ENCODE data around the gene ADGRB3.

Gene ADGRB3

GRCh38 chr6:68704485-68704884 lies 69.4 kb downstream of the ADGRB3 start:
- no peak for FAIRE-seq
- no peak for DNase-seq (ENCODE audit: insufficient read length, low spot score)
- no peak for TF ChIP-seq POLR2A (IDR thresholded peaks at IDR 0.05; ENCODE audit: low read depth, low read length)

- no peak for FAIRE-seq
- no peak for DNase-seq (ENCODE audit: insufficient read length, low spot score)
These were observed 74.0 kb downstream of the ADGRB3 start for GRCh38 chr6:68709091-68709490.

GRCh38 chr6:68709882-68710281 lies 74.8 kb downstream of the ADGRB3 start:
- no peak for TF ChIP-seq POLR2A (IDR thresholded peaks at IDR 0.05; ENCODE audit: low read depth, low read length)
- FAIRE-seq (no peak), DNase-seq (ENCODE audit: insufficient read length, low spot score) (no peak)

More at GRCh38 chr6:68709091-68709490, 74.0 kb downstream of the ADGRB3 start:
- TF ChIP-seq POLR2A (IDR thresholded peaks at IDR 0.05; ENCODE audit: low read depth, low read length), result no peak

- FAIRE-seq, result no peak
- DNase-seq (ENCODE audit: insufficient read length, low spot score), result no peak
- TF ChIP-seq POLR2A (IDR thresholded peaks at IDR 0.05; ENCODE audit: low read depth, low read length), result no peak
These were observed 75.4 kb downstream of the ADGRB3 start for GRCh38 chr6:68710496-68710895.

- TF ChIP-seq POLR2A (IDR thresholded peaks at IDR 0.05; ENCODE audit: low read depth, low read length), result no peak
- FAIRE-seq, result no peak
These were observed 75.8 kb downstream of the ADGRB3 start for GRCh38 chr6:68710916-68711315.

GRCh38 chr6:68711386-68712000 lies 76.4 kb downstream of the ADGRB3 start:
- DNase-seq (ENCODE audit: insufficient read length, low spot score) (no peak), FAIRE-seq (no peak)
- no peak for TF ChIP-seq POLR2A (IDR thresholded peaks at IDR 0.05; ENCODE audit: low read depth, low read length)

More at GRCh38 chr6:68710916-68711315, 75.8 kb downstream of the ADGRB3 start:
- no peak for DNase-seq (ENCODE audit: insufficient read length, low spot score)

- no peak for TF ChIP-seq POLR2A (IDR thresholded peaks at IDR 0.05; ENCODE audit: low read depth, low read length)
- no peak for FAIRE-seq
- DNase-seq (ENCODE audit: insufficient read length, low spot score), result no peak
These were observed 81.5 kb downstream of the ADGRB3 start for GRCh38 chr6:68716620-68717019.

GRCh38 chr6:68718385-68719073 lies 83.4 kb downstream of the ADGRB3 start:
- TF ChIP-seq POLR2A (IDR thresholded peaks at IDR 0.05; ENCODE audit: low read depth, low read length), result no peak
- no peak for DNase-seq (ENCODE audit: insufficient read length, low spot score)
- no peak for FAIRE-seq

- TF ChIP-seq POLR2A (IDR thresholded peaks at IDR 0.05; ENCODE audit: low read depth, low read length), result no peak
- FAIRE-seq (no peak), DNase-seq (ENCODE audit: insufficient read length, low spot score) (no peak)
These were observed 84.7 kb downstream of the ADGRB3 start for GRCh38 chr6:68719761-68720160.

GRCh38 chr6:68722891-68723527 lies 87.9 kb downstream of the ADGRB3 start:
- FAIRE-seq, result no peak
- no peak for DNase-seq (ENCODE audit: insufficient read length, low spot score)
- TF ChIP-seq POLR2A (IDR thresholded peaks at IDR 0.05; ENCODE audit: low read depth, low read length), result no peak

GRCh38 chr6:68724060-68724459 lies 89.0 kb downstream of the ADGRB3 start:
- FAIRE-seq, result no peak
- no peak for DNase-seq (ENCODE audit: insufficient read length, low spot score)
- TF ChIP-seq POLR2A (IDR thresholded peaks at IDR 0.05; ENCODE audit: low read depth, low read length), result no peak

- no peak for TF ChIP-seq POLR2A (IDR thresholded peaks at IDR 0.05; ENCODE audit: low read depth, low read length)
- no peak for DNase-seq (ENCODE audit: insufficient read length, low spot score)
- no peak for FAIRE-seq
These were observed 91.3 kb downstream of the ADGRB3 start for GRCh38 chr6:68726337-68726736.

GRCh38 chr6:68726992-68727391 lies 91.9 kb downstream of the ADGRB3 start:
- FAIRE-seq (no peak), DNase-seq (ENCODE audit: insufficient read length, low spot score) (no peak)

GRCh38 chr6:68727699-68728098 lies 92.6 kb downstream of the ADGRB3 start:
- DNase-seq (ENCODE audit: insufficient read length, low spot score) (no peak), FAIRE-seq (no peak)
- TF ChIP-seq POLR2A (IDR thresholded peaks at IDR 0.05; ENCODE audit: low read depth, low read length), result no peak

More at GRCh38 chr6:68726992-68727391, 91.9 kb downstream of the ADGRB3 start:
- no peak for TF ChIP-seq POLR2A (IDR thresholded peaks at IDR 0.05; ENCODE audit: low read depth, low read length)

All from H54 (cell line).